H1 (cell line): ENCODE data around the gene DENND2A. TPM values are rescaled to one million over a fixed set of nuclear protein-coding genes. Genes with fewer than 3 reads are reported as not detected.

Source experiments
- CTCF ChIA-PET: fragments of 300-600 bp; sonication (Branson Sonifier 250); formaldehyde crosslinking; loops from one replicate; lab custom pipeline; 2021; ENCODE audit not compliant: partially characterized antibody; lab: Charles Lee
- POLR2A ChIA-PET: fragments of 300-600 bp; sonication (Branson Sonifier 250); formaldehyde crosslinking; loops from one replicate; lab custom pipeline; 2021; ENCODE audit warnings: inconsistent platforms; ENCODE audit not compliant: partially characterized antibody; lab: Charles Lee
- DNase-seq, 2 experiments: peaks; one replicate each; pipeline versions ENCODE4 v3.0.0 to v3.0.0-alpha.2; 2010 to 2022; ENCODE audit warnings: low spot score in 2 of 2, low read depth in 1 of 2, mixed read lengths in 1 of 2
- FAIRE-seq: peaks from 2 replicates; lab custom pipeline; 2011; peaks lifted over from hg19 to GRCh38; lab: Jason Lieb, UNC
- H2AFZ ChIP-seq: 2 replicates; pipeline ENCODE4 v1.8.1; 2012; ENCODE audit warnings: low read length, inconsistent platforms
- H2AK5ac ChIP-seq: 2 replicates; pipeline ENCODE4 v1.6.1; 2013; ENCODE audit warnings: low read depth, low read length
- H2BK120ac ChIP-seq: replicated peaks from 2 replicates; pipeline ENCODE3; 2013; ENCODE audit warnings: low read depth, low read length, inconsistent platforms
- H2BK12ac ChIP-seq: 2 replicates; pipeline ENCODE4 v1.6.1; 2013; ENCODE audit warnings: low read depth, low read length
- H2BK15ac ChIP-seq: 2 replicates; pipeline ENCODE4 v1.6.1; 2013; ENCODE audit warnings: low read length
- H2BK20ac ChIP-seq: 2 replicates; pipeline ENCODE4 v1.6.1; 2013; ENCODE audit warnings: low read length
- H2BK5ac ChIP-seq: 2 replicates; pipeline ENCODE4 v1.6.1; 2013; ENCODE audit warnings: low read depth, low read length
- H3K14ac ChIP-seq: 2 replicates; pipeline ENCODE4 v1.6.1; 2013; ENCODE audit warnings: inconsistent platforms; ENCODE audit not compliant: insufficient read length
- H3K18ac ChIP-seq: 2 replicates; pipeline ENCODE4 v1.6.1; 2013; ENCODE audit warnings: low read length; ENCODE audit errors: extremely low read depth
- H3K23ac ChIP-seq: 2 replicates; pipeline ENCODE4 v1.6.1; 2013; ENCODE audit warnings: inconsistent platforms; ENCODE audit not compliant: insufficient read length
- H3K23me2 ChIP-seq: 2 replicates; pipeline ENCODE4 v1.6.1; 2013; ENCODE audit warnings: low read depth, low read length
- H3K27ac ChIP-seq: 2 replicates; pipeline ENCODE4 v1.6.1; 2011; ENCODE audit warnings: low read depth, low read length, inconsistent platforms
- H3K27me3 ChIP-seq, 4 experiments: replicated peaks in 1 of 4; 1 replicate in 1 of 4; 2 replicates in 3 of 4; pipeline versions ENCODE4 v1.6.1 to v1.8.1; 2011 to 2013; ENCODE audit warnings: low read length in 3 of 4, mild to moderate bottlenecking in 3 of 4, inconsistent platforms in 2 of 4, mixed read lengths in 2 of 4, moderate library complexity in 1 of 4; ENCODE audit not compliant: control insufficient read depth in 3 of 4, insufficient read depth in 3 of 4; ENCODE audit errors: extremely low read depth in 1 of 4
- H3K36me3 ChIP-seq, 4 experiments: 2 replicates each; pipeline versions ENCODE4 v1.6.1 to v1.8.1; 2011 to 2013; ENCODE audit warnings: mild to moderate bottlenecking in 4 of 4, low read length in 3 of 4, moderate library complexity in 2 of 4, control low read depth in 1 of 4, inconsistent platforms in 1 of 4; ENCODE audit not compliant: insufficient read depth in 4 of 4, control insufficient read depth in 2 of 4
- H3K4ac ChIP-seq: replicated peaks from 2 replicates; pipeline ENCODE3; 2013; ENCODE audit warnings: low read length, low read depth, mixed read lengths, inconsistent platforms; ENCODE audit not compliant: insufficient read length
- H3K4me1 ChIP-seq, 4 experiments: replicated peaks in 1 of 4; 1 replicate in 1 of 4; 2 replicates in 3 of 4; pipeline versions ENCODE4 v1.6.1 to v1.8.1; 2011 to 2013; ENCODE audit warnings: low read length in 3 of 4, inconsistent platforms in 2 of 4, mixed read lengths in 1 of 4; ENCODE audit not compliant: insufficient read depth in 4 of 4, control insufficient read depth in 3 of 4
- H3K4me2 ChIP-seq, 2 experiments: 2 replicates each; pipeline versions ENCODE4 v1.6.1 to v1.8.1; 2011 to 2013; ENCODE audit warnings: low read depth in 2 of 2, low read length in 2 of 2, control low read depth in 1 of 2, inconsistent platforms in 1 of 2, mild to moderate bottlenecking in 1 of 2; ENCODE audit not compliant: insufficient read depth in 1 of 2
- H3K4me3 ChIP-seq, 4 experiments: fragments of 200-600, 300-600 bp in 1 of 4; sonication (generic), shearing (Covaris generic), sonication (Bioruptor Twin) in 1 of 4; 2 replicates each; pipeline versions ENCODE4 v1.5.1 to v1.8.1; 2011 to 2016; ENCODE audit warnings: low read length in 4 of 4, low read depth in 3 of 4, control low read depth in 2 of 4, inconsistent platforms in 2 of 4, mild to moderate bottlenecking in 2 of 4, mixed read lengths in 1 of 4, moderate library complexity in 1 of 4; ENCODE audit not compliant: insufficient read depth in 2 of 4; ENCODE audit errors: extremely low read depth in 1 of 4
- H3K56ac ChIP-seq: replicated peaks from 2 replicates; pipeline ENCODE3; 2013; ENCODE audit warnings: low read depth, mild to moderate bottlenecking, mixed read lengths, low read length, inconsistent platforms; ENCODE audit not compliant: insufficient read length
- H3K79me1 ChIP-seq: 2 replicates; pipeline ENCODE4 v1.6.1; 2013; ENCODE audit warnings: low read depth, low read length, control low read depth
- H3K79me2 ChIP-seq, 2 experiments: 2 replicates each; pipeline versions ENCODE4 v1.6.1 to v1.8.1; 2012 to 2013; ENCODE audit warnings: low read length in 2 of 2, mild to moderate bottlenecking in 2 of 2, inconsistent platforms in 1 of 2; ENCODE audit not compliant: insufficient read depth in 2 of 2, control insufficient read depth in 1 of 2
- H3K9ac ChIP-seq, 4 experiments: replicated peaks in 1 of 4; 1 replicate in 1 of 4; 2 replicates in 3 of 4; pipeline versions ENCODE4 v1.6.1 to v1.8.1; 2011 to 2013; ENCODE audit warnings: low read depth in 3 of 4, low read length in 3 of 4, control low read depth in 2 of 4, mild to moderate bottlenecking in 2 of 4, moderate library complexity in 2 of 4, inconsistent platforms in 1 of 4; ENCODE audit errors: extremely low read depth in 1 of 4
- H3K9me3 ChIP-seq, 2 experiments: 2 replicates each; pipeline versions ENCODE4 v1.6.1 to v1.8.1; 2012 to 2013; ENCODE audit warnings: mild to moderate bottlenecking in 2 of 2, moderate library complexity in 2 of 2, control low read depth in 1 of 2, inconsistent platforms in 1 of 2, low read depth in 1 of 2, low read length in 1 of 2, mixed read lengths in 1 of 2; ENCODE audit not compliant: insufficient read depth in 2 of 2
- H4K20me1 ChIP-seq, 2 experiments: replicated peaks in 1 of 2; 2 replicates each; pipeline versions ENCODE3 to v1.8.1; 2011 to 2013; ENCODE audit warnings: inconsistent platforms in 2 of 2, low read length in 2 of 2, mild to moderate bottlenecking in 1 of 2; ENCODE audit not compliant: insufficient read depth in 2 of 2, control insufficient read depth in 1 of 2
- H4K5ac ChIP-seq: 2 replicates; pipeline ENCODE4 v1.6.1; 2013; ENCODE audit warnings: low read length, low read depth, mixed read lengths, inconsistent platforms; ENCODE audit not compliant: insufficient read length
- H4K8ac ChIP-seq: 2 replicates; pipeline ENCODE4 v1.8.0; 2013; ENCODE audit warnings: mild to moderate bottlenecking, moderate library complexity, low read length, inconsistent platforms; ENCODE audit not compliant: insufficient read depth; ENCODE audit errors: extremely low read depth
- H4K91ac ChIP-seq: replicated peaks from 2 replicates; pipeline ENCODE3; 2013; ENCODE audit warnings: low read length, mixed read lengths, inconsistent platforms; ENCODE audit not compliant: insufficient read length
- BRCA1 ChIP-seq: IDR thresholded peaks from 2 replicates; pipeline ENCODE4 v1.6.1; 2012; ENCODE audit warnings: low read depth, low read length, improper control_type of control experiment
- KDM1A ChIP-seq: fragments of 200-600, 300-600 bp; sonication (generic); IDR thresholded peaks from 2 replicates; pipeline ENCODE4 v1.7.1; 2016; ENCODE audit warnings: mild to moderate bottlenecking, low read length, borderline replicate concordance
- TEAD4 ChIP-seq: IDR thresholded peaks from 2 replicates; pipeline ENCODE4 v1.6.1; 2012; ENCODE audit warnings: low read depth, low read length, inconsistent platforms, mixed read lengths
- WGBS, 2 experiments: shearing (Covaris generic) in 1 of 2; methylation state at CpG; one replicate each; pipeline versions ENCODE4 v1.1.6 to v1.1.7; 2013 to 2015; ENCODE audit warnings: low lambda C conversion rate in 2 of 2, mixed read lengths in 2 of 2, inconsistent platforms in 1 of 2, low coverage in 1 of 2, missing lambda C conversion rate in 1 of 2; ENCODE audit not compliant: insufficient replicate concordance in 2 of 2, insufficient coverage in 1 of 2, insufficient read length in 1 of 2; ENCODE audit errors: extremely low coverage in 1 of 2, missing lambda C conversion rate in 1 of 2; 5-methylcytosine and 5-hydroxymethylcytosine counted together
- polyA plus RNA-seq, 7 experiments: library from polyadenylated mRNA; depleted of rRNA in 3 of 7; stranded (reverse) in 5 of 7; unstranded in 2 of 7; fragments of >200 nt in 5 of 7; fragments of 200-250 nt in 2 of 7; gene quantifications; 1 replicate in 5 of 7; 2 replicates in 1 of 7; 4 replicates in 1 of 7; pipeline versions ENCODE4 v1.2.1 to v1.2.3, GENCODE V29; 2011 to 2013; ENCODE audit warnings: missing spikeins in 2 of 7, mixed read lengths in 2 of 7
- total RNA-seq: library from RNA; stranded (reverse); fragmentation: NEBNext Ultra II Directional; extraction: Animal tissue kit (Norgen Biotek cat#: 25700); gene quantifications from 2 replicates; pipeline ENCODE4 v1.2.1, GENCODE V29; 2021
- TF ChIP-seq, protein P1 (sequence below), 3 experiments: IDR thresholded peaks; 1 replicate in 2 of 3; 2 replicates in 1 of 3; pipeline versions ENCODE4 v1.5.1 to v1.6.1; 2011; ENCODE audit warnings: low read length in 3 of 3, mild to moderate bottlenecking in 3 of 3, inconsistent platforms in 2 of 3, low read depth in 1 of 3, moderate library complexity in 1 of 3; ENCODE audit not compliant: insufficient read depth in 1 of 3; ENCODE audit errors: control extremely low read depth in 1 of 3

The DENND2A gene
- total and polyA plus RNA-seq, 2 of the 8 experiments (the other 6 are each of a cell fraction or from before 2014, with no cell fraction given): 5.0 to 13.0 TPM

DNA sequence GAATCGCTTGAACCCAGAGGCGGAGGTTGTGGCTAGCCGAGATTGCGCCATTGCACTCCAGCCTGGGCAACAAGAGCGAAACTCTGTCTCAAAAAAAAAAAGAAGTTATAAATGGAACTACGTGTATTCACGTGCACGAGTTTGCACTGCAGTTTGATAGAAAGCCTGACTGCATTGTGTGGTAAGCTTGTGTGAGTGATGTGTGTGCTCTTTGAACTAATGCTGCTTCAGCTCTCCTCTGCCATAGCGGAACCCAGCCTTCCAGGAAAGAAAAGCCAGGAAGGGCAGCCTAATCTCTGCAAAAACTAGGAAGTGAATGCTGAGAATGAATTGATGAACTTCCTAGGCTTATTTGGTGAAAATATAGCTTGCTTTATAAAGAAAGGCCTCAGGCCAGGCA lies 145.7 kb downstream of the DENND2A start:
- Histone ChIP-seq H3K18ac (no peak overlapping the region), H3K4ac (no peak overlapping the region), H4K91ac (no peak overlapping the region), H3K9me3 (no peaks in the 10 kb centered on the region), H3K27me3 (no peaks in the 10 kb centered on the region), H3K79me1 (no peaks in the 10 kb centered on the region)
- CTCF ChIA-PET: interaction anchor here (1.0 to 5.3 kb wide), 6 partner anchors 12 to 165 kb away, joined by 3 to 67 read pairs (median 8); partner anchors contain the start of gene MKRN1
- TF ChIP-seq KDM1A (no peak), TEAD4 (no peak), BRCA1 (no peak)
- TF ChIP-seq, protein P1, sequence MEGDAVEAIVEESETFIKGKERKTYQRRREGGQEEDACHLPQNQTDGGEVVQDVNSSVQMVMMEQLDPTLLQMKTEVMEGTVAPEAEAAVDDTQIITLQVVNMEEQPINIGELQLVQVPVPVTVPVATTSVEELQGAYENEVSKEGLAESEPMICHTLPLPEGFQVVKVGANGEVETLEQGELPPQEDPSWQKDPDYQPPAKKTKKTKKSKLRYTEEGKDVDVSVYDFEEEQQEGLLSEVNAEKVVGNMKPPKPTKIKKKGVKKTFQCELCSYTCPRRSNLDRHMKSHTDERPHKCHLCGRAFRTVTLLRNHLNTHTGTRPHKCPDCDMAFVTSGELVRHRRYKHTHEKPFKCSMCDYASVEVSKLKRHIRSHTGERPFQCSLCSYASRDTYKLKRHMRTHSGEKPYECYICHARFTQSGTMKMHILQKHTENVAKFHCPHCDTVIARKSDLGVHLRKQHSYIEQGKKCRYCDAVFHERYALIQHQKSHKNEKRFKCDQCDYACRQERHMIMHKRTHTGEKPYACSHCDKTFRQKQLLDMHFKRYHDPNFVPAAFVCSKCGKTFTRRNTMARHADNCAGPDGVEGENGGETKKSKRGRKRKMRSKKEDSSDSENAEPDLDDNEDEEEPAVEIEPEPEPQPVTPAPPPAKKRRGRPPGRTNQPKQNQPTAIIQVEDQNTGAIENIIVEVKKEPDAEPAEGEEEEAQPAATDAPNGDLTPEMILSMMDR (IDR thresholded peaks at IDR 0.05; ENCODE audit: control extremely low read depth in 1 of 3, insufficient read depth in 1 of 3, low read depth in 1 of 3, low read length in 3 of 3): no peak
- TF ChIP-seq, all 59 proteins: peak for 0
- no peak overlapping the region for H4K8ac ChIP-seq
- no peak overlapping the region for H2AK5ac ChIP-seq
- H3K9ac ChIP-seq: no peak overlapping the region
- no peak overlapping the region for H4K5ac ChIP-seq
- H3K23ac ChIP-seq: no peak overlapping the region
- no peak overlapping the region for H2BK15ac ChIP-seq
- H3K14ac ChIP-seq: no peak overlapping the region
- no peak overlapping the region for H2BK20ac ChIP-seq
- H2BK5ac ChIP-seq: no peak overlapping the region
- POLR2A ChIA-PET: interaction anchor here (3.4 kb wide), 1 partner anchor 16 kb away, joined by 9 read pairs; the partner anchor contains the start of gene MKRN1
- H4K20me1 ChIP-seq: no peaks in the 10 kb centered on the region
- no peak overlapping the region for H3K4me2 ChIP-seq
- no peaks in the 10 kb centered on the region for H3K4me1 ChIP-seq
- no peak overlapping the region for H3K4me3 ChIP-seq
- no peak overlapping the region for H3K27ac ChIP-seq
- DNase-seq: no peak
- 92% methylated on average over 9 of the region's 9 CpGs; no CpG with 5 or more reads in 1 of the 2 experiments for WGBS, 2 experiments
- no peaks in the 10 kb centered on the region for H3K79me2 ChIP-seq
- no peaks in the 10 kb centered on the region for H3K36me3 ChIP-seq
- H3K23me2 ChIP-seq: no peaks in the 10 kb centered on the region
- H2BK120ac ChIP-seq: no peak overlapping the region
- no peak overlapping the region for H3K56ac ChIP-seq
- H2AFZ ChIP-seq: no peak overlapping the region
- H2BK12ac ChIP-seq: no peak overlapping the region
- no peak for FAIRE-seq
